ENCODE data around the gene HIPK1. TPM values are rescaled to one million over a fixed set of nuclear protein-coding genes. Genes with fewer than 3 reads are reported as not detected.

Gene HIPK1
- total RNA-seq, 2 donors from 2014 or later = 47.4 to 59.1 TPM

GRCh38 chr1:113904293-113904673 lies 24.8 kb upstream of the HIPK1 start:
- H3K36me3 ChIP-seq = peaks cover 5% of the 10 kb centered on the region
- DNase-seq (ENCODE audit: low spot score) (no peak), ATAC-seq (ENCODE audit: insufficient number of reproducible peaks, low FRiP score, low read depth) (no peak)
- no peaks in the 10 kb centered on the region for H3K27me3 ChIP-seq (replicated peaks; ENCODE audit: insufficient read depth)
- H3K4me1 ChIP-seq (ENCODE audit: control insufficient read depth in 1 of 2, low read depth in 2 of 2) = peaks cover 7 to 33% of the 10 kb centered on the region in 2 donors
- no peaks in the 10 kb centered on the region for H3K9me3 ChIP-seq
- H3K4me3 ChIP-seq = peak overlapping the region; percentile 81
- H3K27ac ChIP-seq = peak overlapping the region; percentile 85 to 91
- no peak for TF ChIP-seq CTCF (IDR thresholded peaks at IDR 0.05)

- Histone ChIP-seq H3K4me1 (ENCODE audit: control insufficient read depth in 1 of 2, low read depth in 2 of 2) (peaks cover 7 to 28% of the 10 kb centered on the region in 2 donors), H3K4me3 (peak within 1 kb of the TSS; percentile 81), H3K9me3 (no peaks in the 10 kb centered on the region), H3K27ac (peak within 1 kb of the TSS; percentile 85 to 91), H3K27me3 (replicated peaks; ENCODE audit: insufficient read depth) (no peaks in the 10 kb centered on the region), H3K36me3 (peaks cover 5% of the 10 kb centered on the region)
- TF ChIP-seq CTCF (IDR thresholded peaks at IDR 0.05) = peak; percentile 68
- peak; percentile 97 for DNase-seq (ENCODE audit: low spot score)
- ATAC-seq (ENCODE audit: insufficient number of reproducible peaks, low FRiP score, low read depth) = peak; percentile 98
These were observed 24.3 kb upstream of the HIPK1 start, which contains the start of the genes AP4B1 and DCLRE1B for GRCh38 chr1:113904674-113905434. Gene AP4B1, minus strand, starts transcription at chr1:113904799. Its CDS starts 82 bp downstream, at chr1:113904717. Gene DCLRE1B, plus strand, starts transcription at chr1:113905326. Its CDS starts 261 bp downstream, at chr1:113905587.

GRCh38 chr1:113905435-113905861 lies 23.7 kb upstream of the HIPK1 start:
- peaks cover 7 to 28% of the 10 kb centered on the region in 2 donors for H3K4me1 ChIP-seq (ENCODE audit: control insufficient read depth in 1 of 2, low read depth in 2 of 2)
- DNase-seq (ENCODE audit: low spot score) = no peak
- TF ChIP-seq CTCF (IDR thresholded peaks at IDR 0.05) = no peak
- H3K36me3 ChIP-seq = peaks cover 2% of the 10 kb centered on the region
- H3K4me3 ChIP-seq = peak overlapping the region; percentile 81
- peak overlapping the region; percentile 68 to 85 for H3K27ac ChIP-seq
- H3K9me3 ChIP-seq = no peaks in the 10 kb centered on the region
- no peaks in the 10 kb centered on the region for H3K27me3 ChIP-seq (replicated peaks; ENCODE audit: insufficient read depth)
- no peak for ATAC-seq (ENCODE audit: insufficient number of reproducible peaks, low FRiP score, low read depth)

GRCh38 chr1:113912594-113913311 lies 16.4 kb upstream of the HIPK1 start:
- H3K9me3 ChIP-seq = no peaks in the 10 kb centered on the region
- peaks cover 11% of the 10 kb centered on the region for H3K36me3 ChIP-seq
- H3K27me3 ChIP-seq (replicated peaks; ENCODE audit: insufficient read depth) = no peaks in the 10 kb centered on the region
- ATAC-seq (ENCODE audit: insufficient number of reproducible peaks, low FRiP score, low read depth) (no peak), DNase-seq (ENCODE audit: low spot score) (no peak)
- H3K4me1 ChIP-seq (ENCODE audit: control insufficient read depth in 1 of 2, low read depth in 2 of 2) = peaks cover 13 to 16% of the 10 kb centered on the region in 2 donors
- H3K4me3 ChIP-seq = no peak overlapping the region
- H3K27ac ChIP-seq = peak overlapping the region; percentile 50 to 54
- TF ChIP-seq CTCF (IDR thresholded peaks at IDR 0.05) = no peak

- DNase-seq (ENCODE audit: low spot score) = no peak
- peaks cover 11% of the 10 kb centered on the region for H3K36me3 ChIP-seq
- no peaks in the 10 kb centered on the region for H3K9me3 ChIP-seq
- H3K27me3 ChIP-seq (replicated peaks; ENCODE audit: insufficient read depth) = no peaks in the 10 kb centered on the region
- no peak for TF ChIP-seq CTCF (IDR thresholded peaks at IDR 0.05)
- H3K4me3 ChIP-seq = no peak overlapping the region
- H3K27ac ChIP-seq = peak overlapping the region; percentile 50 to 54
- peaks cover 13 to 16% of the 10 kb centered on the region in 2 donors for H3K4me1 ChIP-seq (ENCODE audit: control insufficient read depth in 1 of 2, low read depth in 2 of 2)
- no peak for ATAC-seq (ENCODE audit: insufficient number of reproducible peaks, low FRiP score, low read depth)
These were observed 15.8 kb upstream of the HIPK1 start for GRCh38 chr1:113913312-113913668.
